Measurements from ENCODE around the gene SEC14L1. TPM values are rescaled to one million over a fixed set of nuclear protein-coding genes. Genes with fewer than 3 reads are reported as not detected.
"Not testable (repeated sequence)": the region's sequence is repeated elsewhere in the genome, so short reads cannot be mapped to it uniquely, and the experiment has no call there.

SEC14L1 gene
- total and polyA plus RNA-seq, 2 of the 8 experiments (the other 6 are each of a cell fraction or from before 2014, with no cell fraction given), result 27.2 to 74.4 TPM

DNA sequence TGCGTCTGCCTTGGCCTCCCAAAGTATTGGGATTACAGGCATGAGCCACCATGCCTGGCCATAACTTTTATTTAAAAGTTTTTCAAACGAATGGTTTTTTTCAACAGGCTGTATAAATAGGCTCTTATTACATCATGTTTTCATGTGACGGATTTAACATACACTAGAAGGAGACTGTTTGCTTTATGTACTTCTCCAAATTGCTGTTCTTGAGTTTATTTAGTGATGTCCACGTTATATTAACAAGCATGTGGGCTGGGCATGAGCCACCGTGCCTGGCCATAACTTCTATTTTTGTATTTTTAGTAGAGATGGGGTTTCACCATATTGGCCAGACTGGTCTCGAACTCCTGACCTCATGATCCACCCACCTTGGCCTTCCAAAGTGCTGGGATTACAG is 17.0 kb downstream of the SEC14L1 start:
- WGBS, 2 experiments (ENCODE audit: extremely low coverage in 1 of 2, insufficient coverage in 1 of 2, insufficient read length in 1 of 2, insufficient replicate concordance in 2 of 2, low coverage in 1 of 2, low lambda C conversion rate in 2 of 2, missing lambda C conversion rate in 1 of 2), result 89% methylated on average over 6 of the region's 6 CpGs; no CpG with 5 or more reads in 1 of the 2 experiments
- H3K23ac ChIP-seq (ENCODE audit: insufficient read length); H3K9me3 ChIP-seq (ENCODE audit: insufficient read depth in 2 of 2, low read depth in 1 of 2, low read length in 1 of 2); H3K56ac ChIP-seq (replicated peaks; ENCODE audit: insufficient read length, low read depth, low read length); H4K5ac ChIP-seq (ENCODE audit: insufficient read length, low read depth, low read length); H2BK12ac ChIP-seq (ENCODE audit: low read depth, low read length); H3K4me1 ChIP-seq (replicated peaks in 1 of 4; ENCODE audit: control insufficient read depth in 3 of 4, insufficient read depth in 4 of 4, low read length in 3 of 4); H3K4me3 ChIP-seq (ENCODE audit: extremely low read depth in 1 of 4, insufficient read depth in 2 of 4, low read depth in 3 of 4, low read length in 4 of 4); H3K4me2 ChIP-seq (ENCODE audit: insufficient read depth in 1 of 2, low read depth in 2 of 2, low read length in 2 of 2); H2BK120ac ChIP-seq (replicated peaks; ENCODE audit: low read depth, low read length); H4K8ac ChIP-seq (ENCODE audit: extremely low read depth, insufficient read depth, low read length); H2BK5ac ChIP-seq (ENCODE audit: low read depth, low read length); H3K27ac ChIP-seq (ENCODE audit: low read depth, low read length); H4K20me1 ChIP-seq (replicated peaks in 1 of 2; ENCODE audit: control insufficient read depth in 1 of 2, insufficient read depth in 2 of 2, low read length in 2 of 2); H3K14ac ChIP-seq (ENCODE audit: insufficient read length); H2BK20ac ChIP-seq (ENCODE audit: low read length); H3K27me3 ChIP-seq (replicated peaks in 1 of 4; ENCODE audit: control insufficient read depth in 3 of 4, extremely low read depth in 1 of 4, insufficient read depth in 3 of 4, low read length in 3 of 4); H3K23me2 ChIP-seq (ENCODE audit: low read depth, low read length); H3K9ac ChIP-seq (replicated peaks in 1 of 4; ENCODE audit: extremely low read depth in 1 of 4, low read depth in 3 of 4, low read length in 3 of 4); H2AK5ac ChIP-seq (ENCODE audit: low read depth, low read length); H4K91ac ChIP-seq (replicated peaks; ENCODE audit: insufficient read length, low read length); H3K4ac ChIP-seq (replicated peaks; ENCODE audit: insufficient read length, low read depth, low read length); H3K79me1 ChIP-seq (ENCODE audit: low read depth, low read length); FAIRE-seq; H2AFZ ChIP-seq (ENCODE audit: low read length); DNase-seq (ENCODE audit: low read depth in 1 of 2, low spot score in 2 of 2); H2BK15ac ChIP-seq (ENCODE audit: low read length); H3K36me3 ChIP-seq (ENCODE audit: control insufficient read depth in 2 of 4, insufficient read depth in 4 of 4, low read length in 3 of 4); H3K18ac ChIP-seq (ENCODE audit: extremely low read depth, low read length): not testable (repeated sequence)
- H3K79me2 ChIP-seq (ENCODE audit: control insufficient read depth in 1 of 2, insufficient read depth in 2 of 2, low read length in 2 of 2), result peaks cover 0 to 29% of the 10 kb centered on the region in 2 experiments; a peak in 2 of 4 replicates
- ChIA-PET CTCF (ENCODE audit: partially characterized antibody) (interaction anchor here (0.6 to 1.3 kb wide), 2 partner anchors 50 to 314 kb away, joined by 3 to 4 read pairs; no protein-coding TSS in a partner anchor), POLR2A (ENCODE audit: partially characterized antibody) (interaction anchor here (0.9 kb wide), 1 partner anchor 17 kb away, joined by 4 read pairs; the partner anchor contains the start of gene SEC14L1)
